ENCODE results near the gene OR4N5.

OR4N5 gene

GRCh38 chr14:20176330-20176729, 37.7 kb downstream of the OR4N5 start:
- Mint-ChIP-seq H3K27ac (no peak overlapping the region), H3K4me3 (no peak overlapping the region), H3K9me3 (peaks cover 38% of the 10 kb centered on the region), H3K36me3 (ENCODE audit: low read depth) (no peaks in the 10 kb centered on the region), H3K27me3 (ENCODE audit: low read depth) (no peaks in the 10 kb centered on the region), H3K4me1 (no peaks in the 10 kb centered on the region)
- TF ChIP-seq CTCF (IDR thresholded peaks at IDR 0.05; ENCODE audit: unreplicated experiment in 3 of 3), result no peak

- Mint-ChIP-seq H3K4me3 (no peak overlapping the region), H3K9me3 (peaks cover 45% of the 10 kb centered on the region), H3K27ac (no peak overlapping the region), H3K4me1 (no peaks in the 10 kb centered on the region), H3K36me3 (ENCODE audit: low read depth) (no peaks in the 10 kb centered on the region), H3K27me3 (ENCODE audit: low read depth) (no peaks in the 10 kb centered on the region)
- no peak for TF ChIP-seq CTCF (IDR thresholded peaks at IDR 0.05; ENCODE audit: unreplicated experiment in 3 of 3)
These were observed 38.9 kb downstream of the OR4N5 start for GRCh38 chr14:20177433-20177974.

- no peak for TF ChIP-seq CTCF (IDR thresholded peaks at IDR 0.05; ENCODE audit: unreplicated experiment in 3 of 3)
- Mint-ChIP-seq H3K27me3 (ENCODE audit: low read depth) (no peaks in the 10 kb centered on the region), H3K36me3 (ENCODE audit: low read depth) (no peaks in the 10 kb centered on the region), H3K4me3 (no peak overlapping the region), H3K27ac (no peak overlapping the region), H3K9me3 (peaks cover 42% of the 10 kb centered on the region), H3K4me1 (no peaks in the 10 kb centered on the region)
These were observed 40.6 kb downstream of the OR4N5 start for GRCh38 chr14:20179218-20179617.

- H3K4me3 Mint-ChIP-seq, result no peak overlapping the region
- H3K36me3 Mint-ChIP-seq (ENCODE audit: low read depth), result no peaks in the 10 kb centered on the region
- no peaks in the 10 kb centered on the region for H3K27me3 Mint-ChIP-seq (ENCODE audit: low read depth)
- H3K4me1 Mint-ChIP-seq, result no peaks in the 10 kb centered on the region
- H3K9me3 Mint-ChIP-seq, result peaks cover 42% of the 10 kb centered on the region
- no peak overlapping the region for H3K27ac Mint-ChIP-seq
- TF ChIP-seq CTCF (IDR thresholded peaks at IDR 0.05; ENCODE audit: unreplicated experiment in 3 of 3), result no peak
These were observed 41.3 kb downstream of the OR4N5 start for GRCh38 chr14:20179880-20180279.

- H3K4me3 Mint-ChIP-seq, result no peak overlapping the region
- H3K4me1 Mint-ChIP-seq, result no peaks in the 10 kb centered on the region
- no peak overlapping the region for H3K27ac Mint-ChIP-seq
- peaks cover 41% of the 10 kb centered on the region for H3K9me3 Mint-ChIP-seq
- H3K36me3 Mint-ChIP-seq (ENCODE audit: low read depth), result no peaks in the 10 kb centered on the region
- TF ChIP-seq CTCF (IDR thresholded peaks at IDR 0.05; ENCODE audit: unreplicated experiment in 3 of 3), result no peak
- no peaks in the 10 kb centered on the region for H3K27me3 Mint-ChIP-seq (ENCODE audit: low read depth)
These were observed 41.9 kb downstream of the OR4N5 start for GRCh38 chr14:20180486-20180885.

- Mint-ChIP-seq H3K27me3 (ENCODE audit: low read depth) (no peaks in the 10 kb centered on the region), H3K27ac (no peak overlapping the region), H3K4me3 (no peak overlapping the region), H3K4me1 (no peaks in the 10 kb centered on the region), H3K36me3 (ENCODE audit: low read depth) (no peaks in the 10 kb centered on the region), H3K9me3 (peaks cover 42% of the 10 kb centered on the region)
- TF ChIP-seq CTCF (IDR thresholded peaks at IDR 0.05; ENCODE audit: unreplicated experiment in 3 of 3), result no peak
These were observed 45.6 kb downstream of the OR4N5 start for GRCh38 chr14:20184181-20184580.

Measured in nephron (organoid).